Thyroid gland (tissue), 4 donors: Measurements from ENCODE around the gene PPP1R12B. TPM values are rescaled to one million over a fixed set of nuclear protein-coding genes. Genes with fewer than 3 reads are reported as not detected.
A peak's percentile ranks its signal among the peaks of the same experiment; 100 is the strongest.

ENCODE experiments used
- DNase-seq, 2 donors: peaks; one replicate each; pipeline ENCODE4 v3.0.0-alpha.2; 2019
- H3K27ac ChIP-seq, 3 donors: fragments of 200-600 bp; sonication (generic); 1 replicate in 2 of 3; 2 replicates in 1 of 3; pipeline ENCODE4 v1.5.1; 2016 to 2019; ENCODE audit warnings: mild to moderate bottlenecking in 1 of 3, moderate library complexity in 1 of 3
- H3K27me3 ChIP-seq: fragments of 200-600 bp; sonication (generic); one replicate; pipeline ENCODE4 v1.5.1; 2019
- H3K36me3 ChIP-seq, 2 donors: fragments of 200-600 bp; sonication (generic); one replicate each; pipeline ENCODE4 v1.5.1; 2016 to 2019
- H3K4me1 ChIP-seq, 2 donors: fragments of 200-600 bp; sonication (generic); one replicate each; pipeline ENCODE4 v1.5.1; 2017 to 2019
- H3K4me3 ChIP-seq, 3 donors: fragments of 200-600 bp; sonication (generic); replicated peaks in 1 of 3; 1 replicate in 2 of 3; 2 replicates in 1 of 3; pipeline ENCODE4 v1.5.1; 2016; ENCODE audit warnings: mild to moderate bottlenecking in 1 of 3
- H3K9me3 ChIP-seq: fragments of 200-600 bp; sonication (generic); one replicate; pipeline ENCODE4 v1.5.1; 2017
- POLR2A ChIP-seq, 2 donors: fragments of 450-650 bp; IDR thresholded peaks; one replicate each; pipeline ENCODE4 v1.6.1; 2017; ENCODE audit warnings: antibody characterized with exemption in 2 of 2, mild to moderate bottlenecking in 2 of 2, moderate library complexity in 1 of 2
- WGBS, 2 donors: methylation state at CpG; one replicate each; pipeline ENCODE4 v1.1.5; 2017; 5-methylcytosine and 5-hydroxymethylcytosine counted together
- intact Hi-C: fragments of 100-400 bp; cut with DNase I; formaldehyde crosslinking; loops from one replicate; pipeline ENCODE4 v1.15.1; 2023
- total RNA-seq, 4 donors: library from RNA; depleted of rRNA; stranded (reverse); fragments of >200 nt; gene quantifications; one replicate each; pipeline ENCODE4 v1.2.3, GENCODE V29; 2016
- TF ChIP-seq, protein P1 (sequence below), 6 experiments: fragments of 200-600 bp in 3 of 6; fragments of 450-650 bp in 3 of 6; sonication (generic) in 3 of 6; IDR thresholded peaks; one replicate each; pipeline ENCODE4 v1.5.1; 2016 to 2019; ENCODE audit warnings: antibody characterized with exemption in 6 of 6, mild to moderate bottlenecking in 2 of 6, inconsistent platforms in 1 of 6, moderate library complexity in 1 of 6

The PPP1R12B gene
- total RNA-seq, 4 donors from 2014 or later: 34.9 to 48.5 (median 41.3) TPM

- no peak overlapping the region for H3K4me3 ChIP-seq
- TF ChIP-seq POLR2A (IDR thresholded peaks at IDR 0.05): no peak
- TF ChIP-seq, protein P1, sequence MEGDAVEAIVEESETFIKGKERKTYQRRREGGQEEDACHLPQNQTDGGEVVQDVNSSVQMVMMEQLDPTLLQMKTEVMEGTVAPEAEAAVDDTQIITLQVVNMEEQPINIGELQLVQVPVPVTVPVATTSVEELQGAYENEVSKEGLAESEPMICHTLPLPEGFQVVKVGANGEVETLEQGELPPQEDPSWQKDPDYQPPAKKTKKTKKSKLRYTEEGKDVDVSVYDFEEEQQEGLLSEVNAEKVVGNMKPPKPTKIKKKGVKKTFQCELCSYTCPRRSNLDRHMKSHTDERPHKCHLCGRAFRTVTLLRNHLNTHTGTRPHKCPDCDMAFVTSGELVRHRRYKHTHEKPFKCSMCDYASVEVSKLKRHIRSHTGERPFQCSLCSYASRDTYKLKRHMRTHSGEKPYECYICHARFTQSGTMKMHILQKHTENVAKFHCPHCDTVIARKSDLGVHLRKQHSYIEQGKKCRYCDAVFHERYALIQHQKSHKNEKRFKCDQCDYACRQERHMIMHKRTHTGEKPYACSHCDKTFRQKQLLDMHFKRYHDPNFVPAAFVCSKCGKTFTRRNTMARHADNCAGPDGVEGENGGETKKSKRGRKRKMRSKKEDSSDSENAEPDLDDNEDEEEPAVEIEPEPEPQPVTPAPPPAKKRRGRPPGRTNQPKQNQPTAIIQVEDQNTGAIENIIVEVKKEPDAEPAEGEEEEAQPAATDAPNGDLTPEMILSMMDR (IDR thresholded peaks at IDR 0.05): no peak
- H3K36me3 ChIP-seq: peaks cover 0 to 6% of the 10 kb centered on the region in 2 donors
- no peak for DNase-seq
- H3K9me3 ChIP-seq: no peaks in the 10 kb centered on the region
- peaks cover 25 to 48% of the 10 kb centered on the region in 2 donors for H3K4me1 ChIP-seq
- H3K27me3 ChIP-seq: no peaks in the 10 kb centered on the region
- intact Hi-C loops: loop anchor here (10.0 kb wide), 1 partner anchor 65 kb away; no protein-coding TSS in a partner anchor
- H3K27ac ChIP-seq: peak overlapping the region; percentile 57 to 96 (median 57)
These were observed 221.2 kb downstream of the PPP1R12B start for GRCh38 chr1:202569393-202570322.

GRCh38 chr1:202571719-202572339 lies 223.3 kb downstream of the PPP1R12B start:
- intact Hi-C loops: loop anchor here (10.0 kb wide), 1 partner anchor 67 kb away; no protein-coding TSS in a partner anchor
- H3K27me3 ChIP-seq: no peaks in the 10 kb centered on the region
- H3K27ac ChIP-seq: no peak overlapping the region
- no peaks in the 10 kb centered on the region for H3K9me3 ChIP-seq
- TF ChIP-seq, protein P1 (IDR thresholded peaks at IDR 0.05): peak; percentile 66 to 77 (median 74)
- TF ChIP-seq POLR2A (IDR thresholded peaks at IDR 0.05): no peak
- H3K4me1 ChIP-seq: peaks cover 5 to 38% of the 10 kb centered on the region in 2 donors
- H3K36me3 ChIP-seq: peaks cover 0 to 6% of the 10 kb centered on the region in 2 donors
- DNase-seq: peak; percentile 25 to 35
- WGBS, 2 donors: 55 to 62% methylated on average over 3 of the region's 3 CpGs
- H3K4me3 ChIP-seq: no peak overlapping the region

DNA sequence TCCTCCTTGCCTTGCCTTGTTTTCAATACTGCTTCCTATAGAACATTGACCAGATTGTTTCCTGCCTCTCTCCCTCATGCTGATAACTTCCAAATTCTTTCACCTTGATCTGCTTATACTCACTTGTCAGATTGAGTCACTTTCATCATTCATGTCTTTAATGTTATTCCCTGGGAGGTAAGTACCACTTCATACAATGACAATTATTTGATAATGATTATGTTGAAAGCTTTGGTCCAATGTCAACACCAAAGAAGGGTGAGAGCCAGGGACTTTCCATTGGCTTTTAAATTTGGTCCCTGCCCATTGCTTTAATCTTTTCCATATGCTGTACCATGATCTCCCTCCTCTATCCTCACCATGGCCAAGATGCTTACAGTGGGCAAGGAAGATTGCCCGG lies 224.4 kb downstream of the PPP1R12B start:
- DNase-seq: no peak
- H3K27ac ChIP-seq: no peak overlapping the region
- H3K4me1 ChIP-seq: peaks cover 5 to 38% of the 10 kb centered on the region in 2 donors
- WGBS, 2 donors: 90 to 95% methylated on average over 1 of the region's 1 CpG
- intact Hi-C loops: loop anchor here (10.0 kb wide), 1 partner anchor 68 kb away; no protein-coding TSS in a partner anchor
- no peak for TF ChIP-seq POLR2A (IDR thresholded peaks at IDR 0.05)
- TF ChIP-seq, protein P1 (IDR thresholded peaks at IDR 0.05): no peak
- H3K4me3 ChIP-seq: no peak overlapping the region
- no peaks in the 10 kb centered on the region for H3K27me3 ChIP-seq
- peaks cover 0 to 6% of the 10 kb centered on the region in 2 donors for H3K36me3 ChIP-seq
- no peaks in the 10 kb centered on the region for H3K9me3 ChIP-seq

DNA sequence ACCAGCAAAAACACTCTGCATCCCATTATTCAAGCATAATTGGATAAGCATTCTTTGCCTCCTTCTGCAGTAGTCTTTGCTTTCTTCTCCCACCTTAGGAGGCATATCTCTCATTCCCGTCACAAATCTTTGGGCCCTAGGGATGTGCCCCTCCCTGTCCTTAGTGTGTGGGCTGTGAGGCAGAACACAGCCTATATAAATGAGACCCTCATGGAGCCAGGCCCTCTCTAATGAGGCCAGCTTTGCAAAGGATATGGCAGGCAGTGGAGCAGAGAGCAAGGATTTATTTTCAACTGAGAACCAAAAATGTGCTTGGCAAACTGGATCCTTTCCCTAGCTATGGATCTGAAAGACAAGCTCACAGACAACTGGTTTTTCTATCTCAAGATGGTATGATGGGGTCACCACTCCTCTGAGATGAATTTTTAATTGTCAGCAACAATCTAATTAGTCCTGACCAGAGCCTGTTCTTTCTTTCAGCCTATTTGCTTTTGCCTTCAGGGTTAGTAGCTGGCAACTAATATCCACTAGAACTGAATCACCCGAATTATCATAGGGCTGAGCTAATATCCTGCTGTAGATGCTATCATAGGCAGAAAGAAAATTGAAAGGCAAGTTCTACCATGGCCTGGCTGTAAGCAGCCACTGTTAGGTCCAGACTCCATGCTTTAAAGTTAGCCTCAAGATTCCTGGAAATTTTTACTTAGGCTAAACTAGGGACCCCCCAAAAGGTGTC lies 227.6 kb downstream of the PPP1R12B start:
- H3K36me3 ChIP-seq: peaks cover 0 to 6% of the 10 kb centered on the region in 2 donors
- H3K4me3 ChIP-seq: no peak overlapping the region
- peak overlapping the region in 2 of 3 donors; percentile 19 to 42 for H3K27ac ChIP-seq
- H3K4me1 ChIP-seq: peaks cover 5 to 27% of the 10 kb centered on the region in 2 donors
- no peaks in the 10 kb centered on the region for H3K27me3 ChIP-seq
- no peak for TF ChIP-seq POLR2A (IDR thresholded peaks at IDR 0.05)
- TF ChIP-seq, protein P1 (IDR thresholded peaks at IDR 0.05): no peak
- no peak for DNase-seq
- no peaks in the 10 kb centered on the region for H3K9me3 ChIP-seq
- WGBS, 2 donors: 85 to 92% methylated on average over 2 of the region's 2 CpGs
- intact Hi-C loops: loop anchor here (10.0 kb wide), 1 partner anchor 71 kb away; no protein-coding TSS in a partner anchor
